HG03575 (cell line): ENCODE data around the gene CCDC87.
"Not testable (repeated sequence)": the region's sequence is repeated elsewhere in the genome, so short reads cannot be mapped to it uniquely, and the experiment has no call there.

Experiments
- ATAC-seq: cut with Tn5 transposase; IDR thresholded peaks from one replicate; pipeline ENCODE4 v1.9.1; 2021; ENCODE audit not compliant: unreplicated experiment, insufficient number of reproducible peaks, low FRiP score; ENCODE audit errors: extremely low read depth

The CCDC87 gene

DNA sequence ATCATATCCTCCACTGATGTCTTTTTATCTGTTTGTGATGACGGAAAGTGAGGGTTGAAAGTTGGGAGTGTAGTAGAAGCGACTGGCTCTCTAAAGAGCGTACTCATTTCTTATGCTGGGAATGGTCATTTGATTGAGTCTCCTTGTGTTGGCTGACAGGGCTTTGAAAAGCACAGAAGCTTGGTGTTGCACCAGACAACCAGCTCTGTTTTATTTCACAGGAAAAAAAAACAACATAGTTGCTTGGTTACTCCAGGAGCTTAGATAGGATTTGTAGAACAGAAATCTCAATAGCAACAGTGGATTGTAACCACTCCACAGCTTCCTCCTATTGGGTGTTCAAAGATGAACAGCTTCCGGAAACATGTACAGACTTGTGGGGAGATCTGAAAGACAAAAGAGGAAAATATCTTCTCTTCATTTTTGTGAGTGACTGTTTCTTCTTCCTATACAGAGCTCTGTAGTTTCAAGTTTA lies 26.3 kb upstream of the CCDC87 start:
- no peak for ATAC-seq

GRCh38 chr11:66617155-66617834 lies 24.4 kb upstream of the CCDC87 start:
- ATAC-seq, result no peak

GRCh38 chr11:66616379-66617154 lies 23.7 kb upstream of the CCDC87 start, which contains the start of gene RBM14:
Gene RBM14, plus strand, starts transcription at chr11:66616630. Its CDS starts 91 bp downstream, at chr11:66616721.
- ATAC-seq, result peak; percentile 82

DNA sequence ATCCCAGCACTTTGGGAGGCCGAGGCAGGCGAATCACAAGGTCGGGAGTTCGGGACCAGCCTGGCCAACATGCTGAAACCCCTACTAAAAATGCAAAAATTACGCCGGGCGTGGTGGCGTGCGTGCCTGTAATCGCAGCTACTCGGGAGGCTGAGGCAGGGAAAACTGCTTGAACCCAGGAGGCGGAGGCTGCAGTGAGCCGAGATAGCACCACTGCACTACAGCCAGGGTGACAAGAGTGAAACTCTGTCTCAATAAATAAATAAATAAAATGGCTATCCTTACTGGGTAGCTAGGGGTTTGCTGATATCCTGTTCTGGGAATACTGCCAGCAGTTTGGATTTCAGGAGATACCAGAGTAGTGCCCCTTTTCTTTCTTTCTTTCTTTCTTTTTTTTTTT lies 21.2 kb upstream of the CCDC87 start:
- no peak for ATAC-seq

DNA sequence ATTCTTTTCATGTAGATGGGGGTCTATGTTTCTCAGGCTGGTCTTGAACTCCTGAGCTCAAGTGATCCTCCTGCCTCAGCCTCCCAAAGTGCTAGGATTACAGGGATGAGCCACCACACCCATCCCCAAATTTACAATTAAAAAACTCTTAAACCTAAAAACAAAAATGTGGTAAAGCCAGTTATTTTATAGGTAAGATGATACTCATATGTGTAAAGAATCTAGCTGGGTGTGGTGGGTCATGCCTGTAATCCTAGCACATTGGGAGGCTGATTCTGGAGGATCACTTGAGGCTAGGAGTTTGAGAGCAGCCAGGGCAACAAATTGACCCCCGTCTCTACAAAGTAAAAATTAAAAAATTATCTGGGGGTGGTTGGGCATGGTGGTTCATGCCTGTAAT lies 19.6 kb upstream of the CCDC87 start:
- ATAC-seq, result no peak

- ATAC-seq, result no peak
Observed at GRCh38 chr11:66609721-66610617, 17.1 kb upstream of the CCDC87 start.

DNA sequence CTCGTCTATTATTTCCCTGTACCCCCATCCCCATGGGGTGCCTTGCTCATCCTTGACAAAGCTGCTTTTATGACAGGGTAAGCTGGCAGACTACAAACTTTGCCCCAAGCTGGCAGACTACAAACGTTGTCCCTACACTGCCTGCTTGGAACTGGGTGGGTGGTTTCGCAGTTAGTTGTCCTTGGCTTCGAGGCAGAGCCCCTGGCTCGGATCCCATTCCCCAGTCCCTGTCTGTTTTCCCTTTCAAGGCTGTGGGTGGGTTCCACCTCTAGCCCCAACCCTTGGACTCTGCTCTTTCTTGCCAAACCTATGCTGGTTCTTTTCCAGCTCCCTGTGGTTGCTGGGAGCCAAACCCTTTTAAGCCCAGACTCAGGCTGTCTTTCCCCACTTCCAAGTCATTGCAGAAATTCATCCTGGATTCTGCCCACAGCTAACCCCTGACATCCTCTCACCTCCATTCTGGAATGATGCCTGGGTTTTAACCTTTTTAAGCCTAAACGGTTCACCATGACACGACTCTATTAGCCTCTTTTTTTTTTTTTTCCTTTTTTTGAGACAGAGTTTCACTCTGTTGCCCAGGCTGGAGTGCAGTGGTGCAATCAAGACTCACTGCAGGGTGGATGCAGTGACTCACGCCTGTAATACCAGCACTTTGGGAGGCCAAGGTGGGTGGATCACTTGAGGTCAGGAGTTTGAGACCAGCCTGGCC lies 14.4 kb upstream of the CCDC87 start:
- no peak for ATAC-seq

GRCh38 chr11:66606608-66607007 lies 13.7 kb upstream of the CCDC87 start:
- ATAC-seq, result not testable (repeated sequence)

DNA sequence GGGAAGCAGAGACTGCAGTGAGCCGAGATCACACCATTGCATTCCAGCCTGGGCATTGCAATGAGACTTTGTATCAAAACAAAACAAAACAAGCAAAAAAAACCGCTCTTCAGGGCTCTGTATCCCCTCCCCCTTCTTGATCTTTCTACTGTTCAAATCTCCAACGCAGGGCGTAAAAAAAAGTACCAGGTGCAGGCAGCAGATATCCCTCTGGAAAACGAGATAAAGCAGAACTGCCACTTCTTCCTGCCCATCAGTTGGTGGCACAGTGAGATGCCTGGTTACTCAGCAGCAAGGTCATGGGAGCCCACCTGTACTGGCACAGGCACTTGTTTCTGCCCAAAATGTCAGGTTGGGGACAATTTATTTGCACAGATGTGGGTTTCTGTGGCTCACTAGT lies 11.3 kb upstream of the CCDC87 start:
- ATAC-seq, result no peak

GRCh38 chr11:66603072-66603471 lies 10.2 kb upstream of the CCDC87 start:
- no peak for ATAC-seq

GRCh38 chr11:66600631-66601233 lies 7.9 kb upstream of the CCDC87 start:
- ATAC-seq, result no peak

DNA sequence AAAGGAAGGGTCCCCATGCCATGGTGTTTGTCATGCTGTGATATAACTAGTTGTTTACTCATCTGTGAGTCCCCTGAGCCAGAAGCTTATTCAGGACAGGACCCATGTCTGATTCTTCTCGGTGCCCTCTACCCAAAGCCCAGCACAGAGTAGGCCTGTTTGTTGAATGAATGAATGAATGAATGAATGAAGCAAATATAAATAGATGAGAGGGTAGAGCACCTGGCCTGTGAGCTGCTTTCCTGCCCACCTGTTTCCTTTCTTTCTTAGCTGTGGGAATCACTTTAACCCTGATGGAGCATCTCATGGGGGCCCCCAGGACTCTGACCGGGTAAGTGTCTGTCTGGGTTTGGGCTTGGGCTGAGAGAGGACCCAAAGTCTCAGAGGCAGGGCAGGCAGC lies 7.4 kb upstream of the CCDC87 start:
- ATAC-seq, result no peak

DNA sequence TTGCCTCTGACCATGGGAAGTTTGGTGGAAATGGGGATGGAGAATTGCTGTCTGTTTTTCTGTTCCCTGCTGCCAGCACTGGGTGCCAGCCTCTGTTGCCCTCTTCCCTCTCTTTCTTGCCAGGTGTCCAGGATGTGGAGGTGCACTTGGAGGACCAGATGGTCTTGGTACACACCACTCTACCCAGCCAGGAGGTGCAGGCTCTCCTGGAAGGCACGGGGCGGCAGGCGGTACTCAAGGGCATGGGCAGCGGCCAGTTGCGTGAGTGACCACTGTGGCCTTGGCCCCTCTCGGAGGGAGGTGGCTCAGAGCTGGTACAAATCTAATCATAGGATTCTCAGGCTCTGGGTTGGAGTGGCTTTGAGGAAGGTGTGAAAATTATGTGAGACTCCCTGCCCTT lies 6.1 kb upstream of the CCDC87 start:
- no peak for ATAC-seq

- no peak for ATAC-seq
Observed at GRCh38 chr11:66595245-66595904, 2.5 kb upstream of the CCDC87 start.

GRCh38 chr11:66593650-66594049 lies 787 bp upstream of the CCDC87 start:
- ATAC-seq, result no peak

DNA sequence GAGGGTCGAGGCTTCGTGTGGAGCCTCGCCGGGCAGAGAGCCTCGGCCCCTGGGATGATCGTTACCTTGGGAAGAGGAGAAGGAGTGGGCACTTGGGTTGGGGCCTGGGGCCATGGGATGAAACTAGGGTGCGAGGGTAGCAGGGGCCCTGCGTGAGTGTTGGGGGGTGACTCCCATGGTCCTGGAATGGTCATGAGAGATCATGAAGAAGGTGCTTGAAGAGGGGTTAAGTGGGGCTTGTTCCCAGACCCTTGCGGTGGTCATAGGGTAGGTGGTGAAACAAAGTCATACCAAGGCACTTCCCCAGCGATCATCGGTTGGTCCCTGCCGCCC lies 406 bp upstream of the CCDC87 start:
- no peak for ATAC-seq

DNA sequence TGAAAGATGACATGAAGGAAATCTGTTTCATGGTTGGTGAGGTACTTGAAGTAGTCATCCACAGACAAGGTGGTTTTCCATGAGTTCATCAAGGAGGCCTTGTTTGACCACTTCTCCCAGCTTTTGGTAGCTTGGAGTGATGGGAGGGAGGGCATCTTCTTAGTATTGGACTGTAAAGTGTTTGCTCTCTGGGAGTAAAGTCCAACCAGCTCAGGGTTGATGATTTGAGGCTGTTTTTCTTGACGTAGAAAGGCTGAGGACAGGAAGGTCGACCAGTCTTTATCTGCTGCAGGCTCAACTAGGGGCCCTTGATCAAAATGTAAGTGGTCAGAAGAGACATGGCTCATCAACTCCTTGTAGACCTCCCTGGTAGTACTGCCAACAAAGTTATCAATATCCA lies 1.7 kb downstream of the CCDC87 start:
- ATAC-seq, result no peak

- ATAC-seq, result no peak
Observed at GRCh38 chr11:66589996-66590675, 2.7 kb downstream of the CCDC87 start.
